Measurements from ENCODE around the gene ATP11A.

The ATP11A gene

GRCh38 chr13:112835796-112836195 lies 146.0 kb downstream of the ATP11A start:
- DNase-seq (ENCODE audit: low spot score) = no peak
- no peak overlapping the region for H3K27ac ChIP-seq (ENCODE audit: poor library complexity, severe bottlenecking)
- no peaks in the 10 kb centered on the region for H3K4me1 ChIP-seq (ENCODE audit: insufficient read depth, poor library complexity, severe bottlenecking)
- TF ChIP-seq, protein P1, sequence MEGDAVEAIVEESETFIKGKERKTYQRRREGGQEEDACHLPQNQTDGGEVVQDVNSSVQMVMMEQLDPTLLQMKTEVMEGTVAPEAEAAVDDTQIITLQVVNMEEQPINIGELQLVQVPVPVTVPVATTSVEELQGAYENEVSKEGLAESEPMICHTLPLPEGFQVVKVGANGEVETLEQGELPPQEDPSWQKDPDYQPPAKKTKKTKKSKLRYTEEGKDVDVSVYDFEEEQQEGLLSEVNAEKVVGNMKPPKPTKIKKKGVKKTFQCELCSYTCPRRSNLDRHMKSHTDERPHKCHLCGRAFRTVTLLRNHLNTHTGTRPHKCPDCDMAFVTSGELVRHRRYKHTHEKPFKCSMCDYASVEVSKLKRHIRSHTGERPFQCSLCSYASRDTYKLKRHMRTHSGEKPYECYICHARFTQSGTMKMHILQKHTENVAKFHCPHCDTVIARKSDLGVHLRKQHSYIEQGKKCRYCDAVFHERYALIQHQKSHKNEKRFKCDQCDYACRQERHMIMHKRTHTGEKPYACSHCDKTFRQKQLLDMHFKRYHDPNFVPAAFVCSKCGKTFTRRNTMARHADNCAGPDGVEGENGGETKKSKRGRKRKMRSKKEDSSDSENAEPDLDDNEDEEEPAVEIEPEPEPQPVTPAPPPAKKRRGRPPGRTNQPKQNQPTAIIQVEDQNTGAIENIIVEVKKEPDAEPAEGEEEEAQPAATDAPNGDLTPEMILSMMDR (IDR thresholded peaks at IDR 0.05; ENCODE audit: poor library complexity, severe bottlenecking) = no peak
- no peak for ATAC-seq (ENCODE audit: low read depth)
- no peaks in the 10 kb centered on the region for H3K9me3 ChIP-seq (ENCODE audit: severe bottlenecking)
- H3K36me3 ChIP-seq (ENCODE audit: low read depth) = peaks cover 17% of the 10 kb centered on the region
- H3K27me3 ChIP-seq (ENCODE audit: insufficient read depth, poor library complexity, severe bottlenecking) = no peaks in the 10 kb centered on the region
- H3K4me3 ChIP-seq (ENCODE audit: severe bottlenecking) = no peak overlapping the region

- H3K4me1 ChIP-seq (ENCODE audit: insufficient read depth, poor library complexity, severe bottlenecking) = no peaks in the 10 kb centered on the region
- H3K36me3 ChIP-seq (ENCODE audit: low read depth) = peaks cover 14% of the 10 kb centered on the region
- TF ChIP-seq, protein P1 (IDR thresholded peaks at IDR 0.05; ENCODE audit: poor library complexity, severe bottlenecking) = no peak
- H3K27me3 ChIP-seq (ENCODE audit: insufficient read depth, poor library complexity, severe bottlenecking) = no peaks in the 10 kb centered on the region
- no peak overlapping the region for H3K4me3 ChIP-seq (ENCODE audit: severe bottlenecking)
- H3K27ac ChIP-seq (ENCODE audit: poor library complexity, severe bottlenecking) = no peak overlapping the region
- no peak for ATAC-seq (ENCODE audit: low read depth)
- DNase-seq (ENCODE audit: low spot score) = no peak
- H3K9me3 ChIP-seq (ENCODE audit: severe bottlenecking) = no peaks in the 10 kb centered on the region
Measured at GRCh38 chr13:112836940-112837339, 147.1 kb downstream of the ATP11A start.

DNA sequence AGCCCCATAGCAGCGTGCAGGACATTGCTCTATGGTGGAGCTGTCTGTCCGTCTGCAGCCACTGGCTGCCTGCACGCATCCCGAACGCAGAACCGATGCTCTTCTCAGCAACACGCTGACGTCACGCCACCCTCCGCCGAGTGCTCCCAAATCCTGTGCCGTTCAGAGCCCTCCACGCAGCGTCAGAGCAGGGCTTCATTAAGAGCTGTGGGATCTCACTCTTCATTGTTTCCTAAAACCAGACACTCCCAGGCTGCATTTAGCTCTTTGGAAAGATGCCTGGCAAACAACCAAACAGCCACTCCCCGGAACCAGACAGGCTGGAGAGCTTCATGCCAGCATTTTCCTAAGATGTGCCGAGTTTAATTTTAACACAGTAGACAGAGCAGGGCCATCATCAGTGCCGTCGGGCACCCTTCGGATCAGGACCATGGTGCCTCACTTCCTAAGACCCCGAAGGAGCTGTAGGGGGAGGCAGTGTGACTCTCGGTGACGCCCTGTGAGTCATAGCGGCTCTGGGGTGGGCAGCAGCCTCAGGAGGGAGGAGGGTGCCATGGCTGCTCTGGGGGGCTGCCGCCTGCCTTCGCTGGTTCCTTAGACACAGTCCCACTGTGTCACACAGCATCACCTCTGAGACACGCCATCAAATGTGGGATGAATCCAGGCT lies 147.7 kb downstream of the ATP11A start:
- H3K4me3 ChIP-seq (ENCODE audit: severe bottlenecking) = no peak overlapping the region
- H3K4me1 ChIP-seq (ENCODE audit: insufficient read depth, poor library complexity, severe bottlenecking) = no peaks in the 10 kb centered on the region
- ATAC-seq (ENCODE audit: low read depth) (no peak), DNase-seq (ENCODE audit: low spot score) (no peak)
- peaks cover 12% of the 10 kb centered on the region for H3K36me3 ChIP-seq (ENCODE audit: low read depth)
- no peak overlapping the region for H3K27ac ChIP-seq (ENCODE audit: poor library complexity, severe bottlenecking)
- TF ChIP-seq, protein P1 (IDR thresholded peaks at IDR 0.05; ENCODE audit: poor library complexity, severe bottlenecking) = no peak
- no peaks in the 10 kb centered on the region for H3K27me3 ChIP-seq (ENCODE audit: insufficient read depth, poor library complexity, severe bottlenecking)
- no peaks in the 10 kb centered on the region for H3K9me3 ChIP-seq (ENCODE audit: severe bottlenecking)

DNA sequence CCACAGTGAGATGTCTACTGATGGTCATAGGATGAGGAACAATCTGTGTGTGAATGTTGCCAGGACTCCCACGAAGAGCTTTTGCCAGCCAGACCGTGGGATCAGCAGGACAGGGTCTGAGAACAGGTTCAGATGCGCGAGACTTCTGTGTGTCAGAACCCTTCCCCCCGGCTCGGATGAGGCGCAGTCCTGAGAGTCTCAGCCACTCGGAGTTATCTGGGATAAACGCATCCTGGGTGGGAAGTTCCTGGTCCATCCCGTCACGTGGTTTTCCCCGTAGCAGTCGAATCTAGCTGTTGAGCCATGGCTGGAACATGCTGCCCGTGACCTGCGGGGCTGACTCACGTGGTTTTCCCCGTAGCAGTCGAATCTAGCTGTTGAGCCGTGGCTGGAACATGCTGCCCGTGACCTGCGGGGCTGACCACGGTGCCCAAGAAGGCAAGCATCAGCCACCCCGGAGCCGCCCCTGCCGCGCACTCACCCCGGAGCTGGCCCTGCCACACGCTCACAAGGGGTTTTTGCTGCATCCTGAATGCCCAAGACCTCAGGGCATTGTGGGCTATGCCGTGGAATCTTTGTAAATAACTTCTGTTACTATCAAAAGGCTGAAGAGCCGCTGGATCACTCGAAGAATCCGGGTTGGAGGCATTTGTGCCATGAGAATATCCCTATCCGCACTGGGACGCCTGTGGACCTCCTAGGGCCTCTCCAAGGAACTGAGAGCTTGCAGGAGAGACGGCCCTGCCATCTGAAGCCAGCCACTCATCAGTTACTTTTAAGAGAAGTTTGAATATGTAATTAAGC lies 148.4 kb downstream of the ATP11A start:
- TF ChIP-seq, protein P1 (IDR thresholded peaks at IDR 0.05; ENCODE audit: poor library complexity, severe bottlenecking) = no peak
- no peaks in the 10 kb centered on the region for H3K4me1 ChIP-seq (ENCODE audit: insufficient read depth, poor library complexity, severe bottlenecking)
- no peak overlapping the region for H3K4me3 ChIP-seq (ENCODE audit: severe bottlenecking)
- no peaks in the 10 kb centered on the region for H3K27me3 ChIP-seq (ENCODE audit: insufficient read depth, poor library complexity, severe bottlenecking)
- H3K9me3 ChIP-seq (ENCODE audit: severe bottlenecking) = no peaks in the 10 kb centered on the region
- peaks cover 12% of the 10 kb centered on the region for H3K36me3 ChIP-seq (ENCODE audit: low read depth)
- DNase-seq (ENCODE audit: low spot score) (no peak), ATAC-seq (ENCODE audit: low read depth) (no peak)
- H3K27ac ChIP-seq (ENCODE audit: poor library complexity, severe bottlenecking) = no peak overlapping the region

DNA sequence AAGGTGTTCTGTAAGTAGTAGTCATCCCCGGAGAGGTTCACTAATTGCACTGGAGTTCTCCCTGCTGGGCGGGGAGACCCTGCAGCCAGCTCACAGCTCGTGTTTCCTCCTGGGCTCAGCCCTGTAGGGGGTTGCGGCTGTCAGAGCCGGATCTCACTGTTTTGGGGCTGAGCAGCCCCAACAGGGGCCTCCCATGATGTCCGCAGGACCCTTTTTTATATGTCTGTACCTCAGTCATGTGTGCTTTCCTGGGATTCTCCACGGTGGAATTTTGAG lies 148.9 kb downstream of the ATP11A start:
- ATAC-seq (ENCODE audit: low read depth) = no peak
- Histone ChIP-seq H3K4me3 (ENCODE audit: severe bottlenecking) (no peak overlapping the region), H3K4me1 (ENCODE audit: insufficient read depth, poor library complexity, severe bottlenecking) (no peaks in the 10 kb centered on the region), H3K36me3 (ENCODE audit: low read depth) (peaks cover 11% of the 10 kb centered on the region), H3K9me3 (ENCODE audit: severe bottlenecking) (no peaks in the 10 kb centered on the region), H3K27me3 (ENCODE audit: insufficient read depth, poor library complexity, severe bottlenecking) (no peaks in the 10 kb centered on the region), H3K27ac (ENCODE audit: poor library complexity, severe bottlenecking) (no peak overlapping the region)
- no peak for DNase-seq (ENCODE audit: low spot score)
- TF ChIP-seq, protein P1 (IDR thresholded peaks at IDR 0.05; ENCODE audit: poor library complexity, severe bottlenecking) = no peak

Data from RWPE2 (cell line).